NCI-H748 (cell line): ENCODE measurements around the gene TSC2.
A peak's percentile ranks its signal among the peaks of the same experiment; 100 is the strongest.

ENCODE experiments used
- DNase-seq: peaks from one replicate; lab custom pipeline; 2025; ENCODE audit not compliant: unreplicated experiment; lab: John Stamatoyannopoulos, UW

TSC2 gene

DNA sequence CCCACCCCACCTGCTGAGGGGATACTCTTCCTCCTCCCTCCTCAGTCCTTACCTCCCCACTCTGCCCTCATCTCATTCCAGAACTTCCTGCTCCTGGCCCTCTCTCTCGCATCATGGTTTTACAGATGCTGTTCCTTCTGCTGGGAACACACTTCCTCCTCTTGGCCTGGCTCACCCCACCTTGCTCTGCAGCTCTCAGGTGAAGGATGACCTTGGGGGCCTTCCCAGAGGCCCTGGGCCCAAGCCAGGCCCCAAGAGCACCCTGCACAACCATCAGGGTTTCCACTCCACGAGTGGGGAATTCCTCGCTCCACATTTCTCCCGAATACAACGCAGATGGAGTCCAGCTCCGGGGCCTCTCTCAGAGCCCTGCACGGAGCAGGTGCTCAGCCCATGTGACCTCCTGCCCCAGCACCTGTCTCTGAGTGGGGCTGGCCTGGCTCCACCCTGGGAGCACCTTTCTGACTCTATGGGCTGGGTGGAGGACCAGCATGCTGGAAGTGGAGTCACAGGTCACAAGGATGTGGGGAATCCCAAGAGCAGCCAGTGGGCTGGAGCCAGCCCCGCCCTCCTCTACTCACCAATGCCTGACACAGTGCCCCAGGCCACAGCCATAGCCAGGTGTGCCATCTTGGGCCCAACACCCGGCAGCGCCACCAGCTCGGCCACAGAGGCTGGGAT, 4.7 kb upstream of the TSC2 start:
- no peak for DNase-seq

DNA sequence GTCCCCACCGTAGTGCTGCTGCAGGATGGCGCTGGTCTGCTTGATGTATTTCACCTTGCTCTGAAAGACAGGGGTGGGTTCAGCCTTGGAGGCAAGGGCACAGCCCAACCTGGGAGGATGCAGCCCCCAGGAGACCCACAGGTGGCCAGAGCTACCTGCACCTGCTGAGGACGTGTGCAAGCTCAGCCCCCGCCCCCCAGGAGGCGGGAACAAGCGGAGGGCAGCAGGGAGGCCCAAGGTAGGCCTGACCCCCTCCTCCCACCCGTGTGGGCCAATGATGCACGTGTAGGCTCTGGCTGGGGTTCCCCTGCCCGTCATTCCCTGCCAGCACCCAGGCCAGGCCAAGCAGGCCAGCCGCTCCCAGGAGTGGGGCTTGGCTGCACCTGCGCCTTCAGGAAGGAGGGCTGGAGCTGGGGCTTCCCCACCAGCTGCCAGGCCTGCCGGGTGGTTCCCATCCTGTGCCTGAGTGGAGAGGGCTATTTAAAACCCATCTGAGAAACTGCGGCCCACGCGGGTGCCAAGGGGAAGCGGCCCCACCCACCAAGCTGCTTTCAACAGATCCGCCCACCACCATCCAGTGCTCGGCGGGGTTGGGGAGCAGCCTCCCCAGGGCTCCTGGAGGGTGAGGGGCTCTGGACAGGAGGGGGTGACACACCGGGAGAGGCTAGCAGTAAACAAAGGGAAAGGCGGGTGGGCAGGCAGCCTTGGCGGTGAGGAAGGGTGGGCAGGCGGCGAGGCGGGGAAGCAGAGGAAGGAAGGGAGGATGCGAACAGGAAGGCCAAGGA, 3.9 kb upstream of the TSC2 start:
- DNase-seq: no peak

DNA sequence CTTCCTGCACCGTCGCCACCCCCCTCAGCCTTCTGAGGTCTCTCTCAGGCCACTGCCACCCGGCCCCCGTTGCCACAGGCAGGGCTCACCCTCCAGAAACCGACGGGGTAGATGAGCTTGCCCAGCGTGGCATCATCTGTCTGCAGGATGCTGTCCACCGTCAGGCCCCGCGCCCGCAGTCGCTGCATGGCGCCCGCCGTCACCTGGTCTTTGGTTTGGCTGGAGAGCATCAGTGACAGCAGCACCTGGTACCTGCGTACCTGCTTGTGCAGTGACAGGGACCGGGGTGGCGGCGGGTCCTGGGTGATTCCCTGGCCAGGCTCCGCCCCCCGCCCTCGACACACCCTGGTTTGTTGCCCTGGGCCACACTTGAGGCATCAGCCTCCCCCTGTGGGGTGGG, 3.2 kb upstream of the TSC2 start:
- no peak for DNase-seq

DNA sequence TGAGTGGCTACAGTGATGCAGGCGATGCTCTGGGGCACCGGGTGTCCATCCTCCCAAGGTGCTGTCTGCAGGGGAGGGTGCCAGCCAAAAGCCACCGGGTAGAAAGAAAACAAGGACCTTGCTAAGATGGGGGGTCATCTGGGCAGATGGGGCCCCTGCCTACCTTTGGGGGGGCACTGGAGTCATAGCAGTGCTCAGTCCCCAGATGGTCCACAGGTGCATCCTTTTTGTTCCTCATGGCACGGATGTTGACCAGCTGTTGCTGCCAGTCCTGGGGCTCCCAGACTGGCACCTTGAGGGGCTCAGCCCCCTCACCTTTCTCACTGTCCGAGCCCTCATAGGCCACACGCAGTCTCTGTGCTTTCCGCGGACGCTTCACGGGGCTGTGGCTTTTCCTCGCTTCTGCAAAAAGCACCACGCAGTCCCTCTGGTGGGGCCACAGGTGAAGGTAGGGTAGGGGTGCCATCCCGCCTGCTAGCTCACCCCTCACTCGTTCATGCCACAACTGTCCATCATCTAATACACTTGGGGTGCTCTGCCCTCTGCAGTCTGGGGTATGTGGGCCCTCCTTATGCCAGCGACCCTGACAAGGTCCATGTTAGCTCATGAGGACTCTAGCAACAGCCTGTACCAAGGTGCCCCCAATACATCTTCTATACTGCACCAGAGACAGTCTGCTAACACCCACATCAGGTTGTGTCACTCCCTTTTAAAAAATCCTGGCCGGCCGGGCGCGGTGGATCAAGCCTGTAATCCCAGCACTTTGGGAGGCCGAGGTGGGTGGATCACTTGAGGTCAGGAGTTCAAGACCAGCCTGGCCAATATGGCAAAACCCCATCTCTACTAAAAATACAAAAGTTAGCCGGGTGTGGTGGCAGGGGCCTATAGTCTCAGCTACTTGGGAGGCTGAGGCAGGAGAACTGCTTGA, 1.6 kb upstream of the TSC2 start:
- no peak for DNase-seq

DNA sequence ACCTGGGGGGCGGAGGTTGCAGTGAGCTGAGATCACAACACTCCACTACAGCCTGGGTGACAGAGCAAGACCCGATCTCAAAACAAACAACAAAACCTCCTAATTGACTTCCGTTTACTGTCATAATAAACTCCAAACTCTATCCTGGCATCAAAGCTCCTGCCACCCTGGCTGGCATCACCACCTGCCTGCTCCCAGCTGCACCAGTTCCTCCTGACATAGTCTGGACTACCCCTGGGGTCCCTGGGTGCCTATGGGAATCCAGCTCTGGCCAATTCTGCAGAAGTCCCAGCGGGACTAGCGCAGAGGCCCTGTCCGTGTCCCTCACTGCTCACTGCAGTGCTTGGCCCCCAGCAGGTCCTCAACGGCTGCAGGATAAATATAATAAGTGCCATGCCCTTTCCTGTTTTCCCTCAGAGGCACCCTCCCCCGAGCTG, 874 bp upstream of the TSC2 start:
- peak; percentile 48 for DNase-seq

DNA sequence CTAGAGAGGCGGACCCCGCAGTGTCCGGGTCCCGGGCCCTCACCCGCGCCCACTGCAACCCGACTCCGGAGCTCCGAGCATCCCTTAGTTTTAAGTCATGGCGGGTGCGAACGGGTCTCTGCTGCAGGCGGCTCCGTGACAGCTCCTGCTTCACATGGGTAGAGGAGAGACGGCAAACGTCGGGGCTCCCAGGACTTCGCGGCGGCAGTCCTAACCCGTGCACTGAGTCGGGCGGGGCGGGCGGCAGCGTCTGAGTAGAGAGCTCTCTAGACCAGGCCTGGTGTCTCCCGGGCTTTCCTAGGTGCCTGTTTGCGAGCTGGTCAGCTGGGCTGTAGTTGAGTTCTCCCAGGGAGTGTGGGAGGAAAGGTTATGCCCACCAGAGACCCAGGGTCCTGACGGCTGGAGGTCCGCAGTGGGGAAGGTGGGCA, 345 bp downstream of the TSC2 start:
- peak; percentile 37 for DNase-seq

DNA sequence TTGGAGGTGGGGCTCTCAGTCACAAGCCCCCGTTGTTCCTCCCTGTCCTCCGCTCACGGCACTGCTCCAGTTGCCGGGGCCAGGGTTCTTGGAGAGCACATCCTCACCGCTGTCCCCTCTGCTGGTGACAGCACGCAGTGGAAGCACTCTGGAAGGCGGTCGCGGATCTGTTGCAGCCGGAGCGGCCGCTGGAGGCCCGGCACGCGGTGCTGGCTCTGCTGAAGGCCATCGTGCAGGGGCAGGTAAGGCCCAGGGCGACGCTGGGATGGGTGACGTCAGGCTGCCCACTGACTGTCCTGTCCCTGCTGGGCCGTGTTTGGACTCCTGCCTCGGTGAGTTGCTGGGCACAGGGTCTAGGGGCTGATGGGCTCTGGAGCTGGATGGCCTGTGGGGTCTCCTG, 5.4 kb downstream of the TSC2 start:
- no peak for DNase-seq

DNA sequence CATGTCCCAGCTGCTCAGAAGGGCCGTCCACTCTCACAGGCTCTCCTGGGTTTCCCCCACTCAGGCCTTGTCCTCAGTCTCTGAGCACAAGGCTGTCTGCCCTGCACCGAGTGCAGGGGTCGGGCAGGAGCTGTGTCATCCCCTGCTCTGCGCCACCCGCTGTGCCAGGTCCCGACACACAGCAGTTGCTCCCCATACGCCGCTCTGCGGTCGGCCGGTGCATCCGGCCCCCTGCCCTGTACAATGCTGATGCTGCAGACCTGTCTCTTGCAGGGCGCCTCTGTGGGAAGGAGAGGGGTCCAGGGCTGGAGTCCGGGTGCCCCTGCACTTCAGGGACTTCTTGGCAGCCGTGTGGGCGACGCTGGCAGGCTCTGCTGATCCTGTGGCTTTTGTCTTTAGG, 6.1 kb downstream of the TSC2 start:
- DNase-seq: no peak

DNA sequence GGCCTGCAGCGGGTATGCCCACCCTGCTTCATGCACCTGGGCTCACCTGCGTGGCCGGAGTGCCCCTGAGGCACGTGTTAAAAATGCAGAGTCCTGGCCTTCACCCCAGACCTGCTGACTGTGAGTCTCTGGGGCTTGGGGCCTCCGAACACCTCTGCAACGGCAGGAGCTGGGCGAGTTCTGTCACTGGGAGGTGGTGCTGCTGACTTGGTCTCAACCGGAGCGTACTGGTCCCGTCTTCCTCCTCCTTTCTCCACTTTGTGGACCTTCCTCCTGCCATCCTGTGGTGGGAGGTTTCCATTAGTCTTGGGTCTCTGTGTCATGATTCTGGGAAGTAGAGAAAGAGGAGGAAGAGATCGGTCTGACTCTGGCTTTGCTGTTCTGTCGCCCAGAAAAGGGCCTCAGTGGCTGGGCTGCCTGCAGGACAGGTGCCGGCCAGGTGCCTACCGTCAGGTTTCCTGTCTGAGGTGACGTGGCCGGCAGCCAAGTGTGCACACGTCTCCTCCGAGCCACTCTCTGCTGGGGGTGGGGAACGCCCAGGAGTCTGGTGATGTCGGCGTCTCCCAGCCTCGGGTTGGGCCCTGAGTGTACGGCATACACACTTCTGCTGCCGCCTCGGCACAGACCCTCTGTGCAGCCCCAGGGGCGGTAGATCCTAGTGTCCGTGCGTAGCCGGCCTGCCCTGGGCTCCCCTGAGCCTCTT, 6.9 kb downstream of the TSC2 start:
- DNase-seq: peak; percentile 8

DNA sequence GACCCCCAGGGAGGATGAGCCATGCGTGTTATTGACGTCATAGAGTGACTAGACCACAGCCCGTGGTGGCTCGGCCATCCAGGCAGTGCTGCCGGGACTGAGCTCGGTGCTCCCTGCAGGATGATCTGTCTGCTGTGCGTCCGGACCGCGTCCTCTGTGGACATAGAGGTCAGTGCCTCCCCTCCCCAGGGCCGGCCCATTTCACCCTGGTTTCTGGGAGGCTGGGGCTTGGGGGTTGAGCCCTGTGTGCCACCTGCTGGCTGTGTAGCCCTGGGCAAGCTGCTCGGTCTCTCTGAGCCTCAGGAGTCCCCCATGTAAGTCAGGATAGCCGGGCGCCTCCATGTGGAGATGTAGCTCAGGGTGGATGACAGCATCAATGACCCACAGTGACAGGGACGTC, 8.3 kb downstream of the TSC2 start:
- no peak for DNase-seq

DNA sequence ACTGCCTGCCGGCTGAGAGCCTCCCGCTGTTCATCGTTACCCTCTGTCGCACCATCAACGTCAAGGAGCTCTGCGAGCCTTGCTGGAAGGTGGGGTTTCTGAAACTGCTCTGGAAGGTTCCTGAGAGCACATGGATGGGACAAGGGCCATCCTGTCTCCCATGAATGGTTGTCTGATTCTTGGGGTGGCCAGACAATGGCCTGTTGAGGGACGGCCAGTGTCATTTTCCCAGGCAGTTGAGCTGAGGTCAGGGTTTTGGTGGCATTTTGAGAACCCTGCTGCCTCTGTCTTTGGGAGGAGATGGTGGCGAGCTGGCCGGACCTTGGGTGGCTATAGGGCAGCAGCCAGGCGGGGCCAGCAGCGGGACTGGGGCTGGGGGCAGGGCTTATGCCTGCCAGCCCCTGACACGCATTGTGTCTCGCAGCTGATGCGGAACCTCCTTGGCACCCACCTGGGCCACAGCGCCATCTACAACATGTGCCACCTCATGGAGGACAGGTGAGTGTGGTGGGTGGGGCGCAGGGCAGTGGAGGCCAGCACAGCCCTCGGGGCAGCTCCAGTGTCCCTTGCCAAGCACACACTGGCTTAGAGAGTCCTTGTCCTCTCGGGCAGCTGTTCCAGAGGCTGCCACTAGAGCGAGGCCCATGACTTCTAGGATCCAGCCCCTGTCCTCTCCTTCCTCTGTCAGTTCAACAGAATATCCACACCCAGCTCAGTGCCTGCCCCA, 9.1 kb downstream of the TSC2 start:
- DNase-seq: no peak

DNA sequence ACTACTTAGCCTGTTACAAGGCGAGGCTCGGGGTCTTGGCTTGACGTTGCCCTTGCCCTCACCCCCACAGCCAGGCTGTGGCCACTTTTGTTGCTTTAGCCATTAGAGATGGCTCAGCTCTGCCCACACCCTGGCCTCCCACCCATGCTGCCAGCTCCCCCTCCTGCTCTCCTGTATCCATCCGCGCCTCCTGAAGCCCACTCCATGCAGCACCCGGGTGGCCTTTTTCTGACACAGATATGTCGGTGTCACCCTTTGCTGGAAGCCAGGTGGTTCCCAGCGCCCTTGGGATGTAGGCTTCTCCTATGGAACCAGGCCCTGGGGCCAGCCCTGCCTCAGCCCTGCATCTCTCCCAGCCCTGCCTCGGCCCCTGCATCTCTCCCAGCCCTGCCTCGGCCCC, 9.7 kb downstream of the TSC2 start:
- no peak for DNase-seq

DNA sequence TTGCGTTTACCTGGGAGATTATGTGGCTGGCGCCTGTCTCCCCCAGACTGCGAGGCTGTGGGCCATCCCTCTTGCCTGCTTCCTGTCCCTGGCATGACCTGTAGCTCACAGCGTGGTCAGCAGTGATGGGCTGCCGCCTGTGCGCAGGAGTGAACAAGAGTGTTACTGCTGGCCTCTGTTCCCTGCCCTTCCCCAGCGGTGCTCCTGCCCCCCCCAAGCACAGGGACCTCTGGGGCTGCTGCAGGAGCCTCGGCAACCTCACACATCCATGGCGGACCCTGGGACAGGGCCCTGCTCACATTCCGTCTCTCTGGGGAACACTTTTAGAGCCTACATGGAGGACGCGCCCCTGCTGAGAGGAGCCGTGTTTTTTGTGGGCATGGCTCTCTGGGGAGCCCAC, 10.6 kb downstream of the TSC2 start:
- DNase-seq: no peak

DNA sequence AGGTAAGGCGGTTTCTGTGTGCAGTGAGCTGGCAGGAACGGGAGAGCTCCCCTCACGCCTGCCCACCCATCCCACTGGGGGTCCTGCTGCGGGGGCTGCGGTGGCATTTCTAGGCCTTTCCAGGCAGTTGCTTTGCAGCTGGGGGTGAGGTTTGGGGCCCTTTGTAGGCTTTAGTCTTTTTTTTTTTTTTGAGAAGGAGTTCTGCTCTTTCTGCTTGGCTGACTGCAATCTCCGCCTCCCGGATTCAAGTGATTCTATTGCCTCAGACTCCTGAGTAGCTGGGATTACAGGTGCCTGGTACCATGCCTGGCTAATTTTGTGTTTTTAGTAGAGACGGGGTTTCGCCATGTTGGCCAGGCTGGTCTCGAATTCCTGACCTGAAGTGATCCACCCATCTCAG, 11.1 kb downstream of the TSC2 start:
- no peak for DNase-seq

DNA sequence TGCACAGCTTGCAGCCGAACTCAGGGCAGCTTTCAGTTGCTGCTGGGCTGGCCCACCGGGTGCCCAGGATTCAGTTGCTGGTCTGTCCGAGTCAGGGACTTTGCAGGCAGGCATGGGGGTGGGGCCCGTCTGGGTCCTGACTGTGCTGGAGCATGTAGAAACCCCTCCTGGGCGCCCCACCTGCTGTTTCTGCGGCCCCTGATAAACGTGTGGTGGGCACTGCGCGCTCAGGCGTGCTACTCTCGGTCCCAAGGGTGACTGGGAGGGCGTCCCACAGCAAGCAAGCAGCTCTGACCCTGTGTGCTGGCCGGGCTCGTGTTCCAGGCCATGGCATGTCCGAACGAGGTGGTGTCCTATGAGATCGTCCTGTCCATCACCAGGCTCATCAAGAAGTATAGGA, 12.6 kb downstream of the TSC2 start:
- DNase-seq: no peak

DNA sequence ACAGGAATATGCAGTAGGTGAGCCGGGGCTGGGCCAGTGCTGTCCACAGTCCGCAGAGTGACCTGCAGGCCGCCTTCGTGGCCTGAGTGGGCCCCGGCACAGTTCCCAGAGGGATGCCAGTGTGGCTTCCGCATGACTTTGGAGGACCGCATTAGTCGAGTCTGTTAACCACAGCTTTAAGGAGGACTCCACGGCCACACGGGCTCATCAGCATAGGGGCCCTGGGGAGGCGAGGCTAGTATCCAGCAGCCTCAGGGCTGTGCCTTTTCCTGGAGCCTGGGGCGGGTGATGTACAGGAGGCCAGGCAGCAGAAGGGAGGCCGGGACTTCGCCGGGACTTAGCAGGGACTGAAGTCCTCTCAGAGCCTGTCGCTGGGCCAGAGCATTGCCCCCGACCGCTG, 13.2 kb downstream of the TSC2 start:
- no peak for DNase-seq

DNA sequence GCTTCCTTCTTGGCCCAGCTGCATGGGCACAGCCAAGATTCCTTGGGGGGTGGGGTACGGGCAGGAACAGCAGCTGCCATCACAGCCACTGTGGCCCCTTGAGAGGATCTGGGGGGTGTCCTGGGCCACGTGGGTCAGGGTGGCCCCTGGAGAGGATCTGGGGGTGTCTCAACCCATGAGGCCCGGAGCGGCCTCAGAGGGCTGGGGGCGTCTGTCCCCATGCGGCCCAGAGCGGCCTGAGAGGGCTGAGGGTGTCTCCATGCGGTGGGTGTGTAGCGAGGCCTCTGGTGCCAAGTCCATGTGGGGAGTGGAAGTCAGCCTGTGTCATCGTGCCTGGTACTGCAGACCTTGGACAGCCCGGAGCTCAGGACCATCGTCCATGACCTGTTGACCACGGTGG, 13.7 kb downstream of the TSC2 start:
- DNase-seq: no peak

DNA sequence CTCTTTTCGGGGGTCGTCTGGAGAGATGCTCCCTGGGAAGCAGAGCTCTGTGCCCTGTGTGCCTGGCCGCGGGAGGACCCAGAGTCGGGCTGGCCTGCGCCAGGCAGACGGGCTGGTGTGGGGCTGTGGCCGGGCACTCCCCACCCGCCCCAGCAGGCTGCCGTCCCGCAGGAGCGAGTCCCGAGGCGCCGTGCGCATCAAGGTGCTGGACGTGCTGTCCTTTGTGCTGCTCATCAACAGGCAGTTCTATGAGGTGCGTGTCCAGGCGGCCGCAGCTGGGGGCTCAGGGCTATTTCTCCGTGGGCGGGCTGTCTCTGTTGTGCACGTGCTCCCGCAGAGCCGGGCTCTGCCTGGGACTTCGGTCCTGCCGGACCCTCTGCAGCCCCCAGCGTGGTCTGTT, 15.0 kb downstream of the TSC2 start:
- DNase-seq: no peak

DNA sequence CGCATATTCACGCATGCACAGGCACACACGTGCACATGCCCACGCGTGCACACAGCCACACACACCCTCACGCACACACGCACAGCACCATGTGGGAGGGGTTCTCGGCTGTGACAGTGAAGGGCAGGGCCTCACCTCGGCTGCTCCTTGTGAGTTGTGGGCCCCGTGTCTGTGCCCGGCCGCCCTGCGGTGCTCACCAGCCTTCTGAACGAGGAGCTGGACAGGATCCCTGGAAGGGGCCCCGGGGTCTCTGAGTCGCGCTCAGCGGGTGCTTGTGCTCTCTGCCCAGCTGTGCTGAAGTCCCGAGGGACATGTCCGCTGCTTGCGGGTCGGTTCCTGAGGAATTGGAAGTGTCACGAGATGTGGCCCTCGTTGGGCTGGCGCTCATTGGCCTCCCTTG, 16.1 kb downstream of the TSC2 start:
- no peak for DNase-seq

DNA sequence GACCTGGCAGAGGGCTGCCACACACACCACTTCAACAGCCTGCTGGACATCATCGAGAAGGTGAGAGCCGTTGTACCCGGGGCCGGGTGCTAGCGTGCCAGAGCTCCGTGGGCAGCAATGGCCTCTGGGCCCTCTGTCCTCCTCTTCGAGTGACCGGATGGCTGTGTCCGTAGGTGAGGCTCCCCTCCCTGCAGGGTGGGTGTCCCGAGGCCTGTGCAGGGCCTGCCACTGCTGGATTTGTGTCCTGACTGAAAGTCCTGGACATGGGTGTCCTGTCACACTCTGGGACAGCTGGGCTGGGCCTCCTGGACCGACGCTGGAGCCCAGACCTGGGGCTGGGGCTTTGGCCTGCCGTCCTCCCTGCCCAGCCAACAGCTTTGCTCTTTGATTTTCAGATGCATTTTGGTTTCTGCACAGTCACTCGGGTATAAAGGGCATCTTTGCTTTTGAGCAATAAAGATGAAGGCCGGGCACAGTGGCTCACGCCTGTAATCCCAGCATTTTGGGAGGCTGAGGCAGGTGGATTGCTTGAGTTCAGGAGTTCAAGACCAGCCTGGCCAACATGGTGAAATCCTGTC, 16.7 kb downstream of the TSC2 start:
- DNase-seq: no peak
